C4-2B (cell line): ENCODE measurements around the gene EIF2AK2.

Experiments used
- CTCF ChIP-seq: fragments of 450-650 bp; conservative IDR thresholded peaks from 2 replicates; pipeline ENCODE4 v1.5.1; 2017; ENCODE audit warnings: mild to moderate bottlenecking
- ZFX ChIP-seq: fragments of 450-650 bp; IDR thresholded peaks from 2 replicates; pipeline ENCODE4 v1.6.1; 2017

GRCh38 chr2:37061013-37061711, 95.6 kb downstream of the EIF2AK2 start:
- no peak for TF ChIP-seq CTCF
- no peak for TF ChIP-seq ZFX
